Amniotic stem cell (primary cell): ENCODE measurements around the gene VIPR2.
"Not testable (repeated sequence)": the region's sequence is repeated elsewhere in the genome, so short reads cannot be mapped to it uniquely, and the experiment has no call there.

Experiments
- DNase-seq: peaks from one replicate; lab custom pipeline; 2025; lab: John Stamatoyannopoulos, UW

The VIPR2 gene

DNA sequence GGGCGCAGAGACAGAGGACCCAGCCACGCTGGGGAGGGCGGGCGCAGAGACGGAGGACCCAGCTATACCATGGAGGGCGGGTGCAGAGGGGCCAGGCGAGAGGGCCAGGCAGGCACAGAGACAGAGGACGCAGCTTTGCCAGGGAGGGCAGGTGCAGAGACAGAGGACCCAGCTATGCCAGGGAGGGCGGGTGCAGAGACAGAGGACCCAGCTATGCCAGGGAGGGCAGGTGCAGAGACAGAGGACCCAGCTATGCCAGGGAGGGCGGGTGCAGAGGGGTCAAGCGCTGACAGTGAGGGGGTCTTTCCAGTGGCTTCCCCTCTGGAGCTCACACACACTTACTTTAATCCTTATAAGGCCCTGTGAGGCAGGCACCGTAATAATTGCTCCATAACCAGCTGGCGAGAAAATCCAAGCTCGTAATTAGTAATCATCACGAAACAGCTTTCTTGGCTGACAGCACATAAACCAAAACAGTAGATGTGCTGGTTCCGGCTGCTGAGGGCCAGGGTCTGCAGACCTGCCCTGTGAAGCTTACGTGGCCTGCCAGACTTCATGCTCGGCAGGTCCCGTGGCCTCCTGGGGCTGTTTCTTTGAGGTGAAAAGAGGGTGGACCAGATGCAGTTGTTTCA, 137.2 kb downstream of the VIPR2 start:
- DNase-seq = no peak

DNA sequence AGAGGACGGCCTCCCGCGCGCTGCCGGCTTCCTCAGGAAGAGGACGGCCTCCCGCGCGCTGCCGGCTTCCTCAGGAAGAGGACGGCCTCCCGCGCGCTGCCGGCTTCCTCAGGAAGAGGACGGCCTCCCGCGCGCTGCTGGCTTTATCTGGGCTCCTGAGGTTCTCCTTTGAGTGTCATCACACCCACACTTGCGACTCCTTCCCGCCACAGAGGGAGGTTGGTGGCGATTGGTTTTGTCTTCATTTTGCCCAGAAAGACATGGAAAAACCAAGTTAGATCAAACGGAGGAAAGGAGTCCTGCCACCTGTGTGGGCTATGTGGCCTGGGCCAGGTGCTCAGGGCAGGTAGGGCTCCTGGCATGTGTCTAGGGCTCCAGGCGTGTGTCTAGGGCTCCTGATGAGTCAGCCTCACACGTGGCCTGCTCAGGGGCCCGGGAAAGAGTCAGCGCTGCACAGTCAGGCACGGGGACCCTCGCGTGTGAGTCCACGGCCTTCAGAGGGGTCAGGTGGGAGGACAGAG, 138.0 kb downstream of the VIPR2 start:
- DNase-seq = no peak

DNA sequence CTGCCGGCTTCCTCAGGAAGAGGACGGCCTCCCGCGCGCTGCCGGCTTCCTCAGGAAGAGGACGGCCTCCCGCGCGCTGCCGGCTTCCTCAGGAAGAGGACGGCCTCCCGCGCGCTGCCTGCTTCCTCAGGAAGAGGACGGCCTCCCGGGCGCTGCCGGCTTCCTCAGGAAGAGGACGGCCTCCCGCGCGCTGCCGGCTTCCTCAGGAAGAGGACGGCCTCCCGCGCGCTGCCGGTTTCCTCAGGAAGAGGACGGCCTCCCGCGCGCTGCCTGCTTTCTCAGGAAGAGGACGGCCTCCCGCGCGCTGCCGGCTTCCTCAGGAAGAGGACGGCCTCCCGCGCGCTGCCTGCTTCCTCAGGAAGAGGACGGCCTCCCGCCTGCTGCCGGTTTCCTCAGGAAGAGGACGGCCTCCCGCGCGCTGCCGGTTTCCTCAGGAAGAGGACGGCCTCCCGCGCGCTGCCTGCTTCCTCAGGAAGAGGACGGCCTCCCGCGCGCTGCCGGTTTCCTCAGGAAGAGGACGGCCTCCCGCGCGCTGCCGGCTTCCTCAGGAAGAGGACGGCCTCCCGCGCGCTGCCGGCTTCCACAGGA, 138.6 kb downstream of the VIPR2 start:
- not testable (repeated sequence) for DNase-seq

DNA sequence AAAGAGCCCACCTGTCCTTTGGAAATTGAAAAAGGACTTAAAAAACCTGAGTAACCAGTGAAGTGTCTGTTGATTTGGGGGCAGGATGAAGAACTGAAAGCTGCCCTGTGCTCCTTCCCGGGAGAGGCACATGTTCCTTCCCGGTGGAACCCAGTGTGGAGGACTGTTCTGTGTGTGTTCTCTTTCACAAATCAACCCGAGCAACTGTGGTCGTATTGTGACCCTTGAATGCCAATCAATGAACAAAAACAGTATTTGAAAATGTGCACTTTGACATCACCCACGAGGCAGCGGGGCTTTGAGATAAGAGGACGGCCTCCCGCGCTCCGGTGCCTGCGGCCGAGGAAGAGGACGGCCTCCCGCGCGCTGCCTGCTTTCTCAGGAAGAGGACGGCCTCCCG, 139.0 kb downstream of the VIPR2 start:
- DNase-seq = no peak

DNA sequence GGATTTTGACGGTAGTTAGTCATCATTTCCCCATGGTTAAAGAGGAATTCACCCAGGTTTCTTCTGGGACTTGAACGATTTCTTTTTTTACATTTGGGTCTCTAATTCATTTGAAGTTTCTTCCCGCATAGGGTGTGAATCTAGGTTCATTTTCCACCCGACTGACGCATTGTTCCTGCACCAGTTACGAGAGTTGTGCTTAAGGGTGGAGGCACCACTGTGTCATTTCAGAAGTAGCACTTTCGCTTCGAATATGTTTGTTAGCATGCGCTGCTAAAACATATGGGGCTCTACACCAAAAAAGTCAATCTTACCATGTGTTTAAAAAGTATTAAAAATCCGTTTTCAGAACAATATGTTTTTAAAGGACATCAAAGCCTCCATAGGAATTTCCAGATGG, 140.3 kb downstream of the VIPR2 start:
- DNase-seq = no peak

DNA sequence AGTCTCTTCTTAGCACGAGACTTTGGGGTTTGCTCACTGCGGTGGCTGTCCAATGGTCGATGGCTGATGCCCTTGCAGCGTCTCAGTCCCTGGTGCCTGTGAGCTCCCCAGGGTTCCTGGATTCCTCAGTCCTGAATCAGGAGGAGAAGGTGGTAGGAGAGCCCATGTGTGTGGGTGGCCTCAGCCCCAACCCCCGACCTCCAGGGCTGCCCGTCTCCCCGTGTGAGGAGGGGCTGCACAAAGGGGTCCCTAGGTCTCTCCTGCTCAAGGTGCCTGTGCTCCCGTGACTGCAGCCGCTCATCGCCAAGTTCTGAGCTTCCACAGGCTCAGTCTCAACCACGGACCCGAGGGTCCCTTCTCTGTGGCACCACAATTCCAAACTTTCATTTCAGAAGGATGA, 142.9 kb downstream of the VIPR2 start:
- no peak for DNase-seq

DNA sequence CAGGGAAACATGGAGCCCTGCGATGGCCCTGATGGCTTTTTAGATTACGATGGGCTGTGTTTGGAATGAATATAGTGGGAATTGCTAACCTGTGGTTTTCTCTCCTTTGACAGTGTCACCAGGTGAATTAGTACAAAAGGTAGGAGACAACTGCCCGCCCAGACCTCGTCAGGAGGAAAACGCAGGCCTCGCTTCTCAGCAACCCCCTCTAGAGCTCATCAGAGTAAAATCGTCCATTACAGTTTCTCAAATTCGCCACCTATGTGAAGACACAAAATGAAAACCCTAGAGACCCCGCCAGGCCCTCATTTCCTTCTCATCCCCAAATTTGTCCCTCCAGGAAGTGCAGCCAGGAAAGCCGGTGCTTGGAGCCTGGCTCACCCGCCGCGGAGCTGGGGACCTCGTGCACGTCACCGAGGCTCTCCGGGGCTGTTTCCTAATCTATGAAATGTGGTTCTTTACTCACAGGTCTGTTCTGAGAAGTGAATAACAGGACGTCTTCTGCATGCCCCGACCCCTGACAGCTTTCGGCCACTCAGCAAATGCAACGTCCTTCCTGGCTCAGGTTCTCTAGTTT, 143.7 kb downstream of the VIPR2 start:
- DNase-seq = no peak

DNA sequence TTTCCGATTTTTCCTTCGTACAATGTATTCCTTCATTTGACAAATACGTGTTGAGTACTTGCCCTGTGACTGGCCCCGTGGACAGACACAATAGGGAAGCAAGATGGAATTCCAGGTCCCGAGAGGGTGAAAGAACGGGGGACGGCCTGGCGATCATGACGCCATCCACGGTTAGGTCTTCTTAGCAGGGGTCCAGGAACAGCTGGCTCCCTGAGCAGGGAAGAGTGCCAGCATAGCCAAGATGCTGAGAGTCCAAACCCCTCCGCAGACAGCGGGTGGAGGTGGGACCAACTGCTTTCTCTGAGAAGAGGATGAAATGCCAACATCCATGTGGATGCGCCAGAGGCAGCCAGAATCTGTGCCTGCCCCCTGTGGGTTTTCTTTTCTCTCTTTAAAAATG, 144.6 kb downstream of the VIPR2 start:
- no peak for DNase-seq

DNA sequence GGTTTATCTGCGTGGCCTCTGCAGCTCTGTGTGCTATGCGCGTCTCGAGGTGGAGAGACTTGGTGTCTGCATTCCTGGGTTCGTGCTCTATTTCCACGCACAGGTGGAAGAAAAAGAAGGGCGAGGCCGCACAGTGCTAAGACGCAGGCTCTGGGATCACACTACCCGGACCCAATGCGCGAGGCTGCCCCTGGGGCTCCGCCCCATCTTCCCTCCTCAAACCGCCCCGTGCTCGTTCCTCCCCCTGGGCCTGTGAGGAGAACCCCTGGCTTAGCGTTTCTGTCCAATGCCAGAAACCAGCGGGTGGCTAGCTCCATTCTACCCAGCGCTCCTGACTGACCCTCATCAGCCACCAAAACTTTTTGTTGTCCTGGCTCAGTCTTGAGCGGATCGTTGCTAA, 145.2 kb downstream of the VIPR2 start:
- DNase-seq = no peak

DNA sequence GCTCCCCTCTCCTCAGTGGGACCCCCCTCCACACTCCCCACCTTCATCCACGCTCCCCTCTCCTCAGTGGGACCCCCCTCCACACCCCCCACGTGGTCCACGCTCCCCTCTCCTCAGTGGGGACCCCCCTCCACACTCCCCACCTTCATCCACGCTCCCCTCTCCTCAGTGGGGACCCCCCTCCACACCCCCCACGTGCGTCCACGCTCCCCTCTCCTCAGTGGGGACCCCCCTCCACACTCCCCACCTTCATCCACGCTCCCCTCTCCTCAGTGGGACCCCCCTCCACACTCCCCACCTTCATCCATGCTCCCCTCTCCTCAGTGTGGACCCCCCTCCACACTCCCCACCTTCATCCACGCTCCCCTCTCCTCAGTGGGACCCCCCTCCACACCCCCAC, 146.4 kb downstream of the VIPR2 start:
- not testable (repeated sequence) for DNase-seq

DNA sequence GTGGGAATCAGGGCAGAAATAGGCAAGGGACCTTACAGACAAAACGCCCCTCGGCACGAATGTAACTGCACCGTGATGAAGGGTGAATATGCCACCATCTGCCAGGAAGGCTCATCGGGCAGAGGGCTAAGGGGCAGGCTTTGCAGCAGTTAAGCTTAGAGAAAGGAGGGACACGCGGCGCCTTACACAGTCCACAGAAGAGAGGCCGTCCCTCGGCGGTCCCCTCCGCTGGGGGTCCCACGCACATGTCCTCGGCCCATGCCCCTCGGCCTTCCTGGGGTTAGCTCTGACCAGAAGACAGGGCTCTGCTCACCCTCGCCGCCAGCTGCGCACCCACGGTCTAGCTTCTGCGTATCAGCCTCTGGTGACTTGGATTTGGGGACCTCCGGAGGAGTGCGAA, 147.2 kb downstream of the VIPR2 start:
- no peak for DNase-seq

DNA sequence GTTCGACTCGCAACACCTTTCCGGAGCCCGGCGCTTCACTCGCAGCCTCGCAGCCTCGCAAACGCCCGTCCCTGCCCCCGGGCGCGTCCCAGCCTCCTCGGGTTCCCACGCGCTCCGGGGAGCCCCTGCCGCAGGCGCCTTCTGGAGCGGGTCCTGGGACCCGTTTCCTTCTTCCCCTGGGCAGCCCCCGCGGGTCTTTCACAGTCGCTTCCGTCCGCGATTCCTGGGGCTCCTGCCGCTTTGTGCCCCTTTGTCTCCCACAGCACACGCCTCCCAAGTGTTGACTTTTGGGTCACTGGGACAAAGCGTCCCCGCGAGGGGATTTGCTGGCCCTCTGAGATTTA, 147.6 kb downstream of the VIPR2 start:
- DNase-seq = no peak

DNA sequence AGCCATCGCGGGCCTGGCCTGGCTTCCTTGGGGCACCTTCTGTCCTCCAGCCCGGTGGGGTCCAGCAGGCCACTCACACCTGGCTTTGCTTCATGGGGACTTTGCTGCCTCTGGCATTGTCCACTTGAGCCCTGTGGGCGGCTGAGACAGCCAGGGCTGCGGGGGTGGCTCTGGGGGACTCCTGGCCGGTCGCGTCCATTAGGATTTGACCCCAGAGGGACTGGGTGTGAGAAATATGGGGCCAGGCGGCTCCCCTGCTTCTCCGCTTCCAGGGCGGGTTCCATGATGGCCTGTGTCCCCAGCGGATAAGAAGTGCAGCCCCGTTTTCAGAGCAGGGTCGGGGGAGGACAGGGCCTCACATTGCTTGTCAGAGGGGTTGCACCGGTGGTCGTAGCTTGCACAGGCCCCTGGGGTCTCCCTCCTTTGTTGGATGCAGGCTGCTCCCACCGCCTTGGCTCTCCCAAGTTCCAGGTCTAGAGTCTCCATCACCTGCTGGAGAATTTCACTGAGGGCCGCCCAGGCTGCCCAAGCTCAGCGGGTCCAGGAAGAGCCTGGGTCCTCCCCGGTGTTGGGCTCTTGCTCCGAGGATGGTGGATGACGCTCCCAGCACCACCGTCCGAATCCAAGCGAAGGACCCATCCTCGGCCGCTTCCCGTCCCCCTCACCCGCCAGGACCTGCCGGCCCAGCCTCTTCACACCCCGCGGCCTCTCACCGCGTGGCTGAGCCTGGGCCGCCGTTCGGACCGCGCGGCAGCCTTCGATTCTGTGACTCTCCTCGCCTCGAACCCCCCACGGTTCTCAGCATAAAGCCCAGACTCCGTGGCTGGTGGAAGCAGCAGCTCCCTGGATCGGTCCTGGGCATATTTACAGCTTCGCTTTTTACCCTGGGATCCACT, 148.2 kb downstream of the VIPR2 start:
- no peak for DNase-seq

DNA sequence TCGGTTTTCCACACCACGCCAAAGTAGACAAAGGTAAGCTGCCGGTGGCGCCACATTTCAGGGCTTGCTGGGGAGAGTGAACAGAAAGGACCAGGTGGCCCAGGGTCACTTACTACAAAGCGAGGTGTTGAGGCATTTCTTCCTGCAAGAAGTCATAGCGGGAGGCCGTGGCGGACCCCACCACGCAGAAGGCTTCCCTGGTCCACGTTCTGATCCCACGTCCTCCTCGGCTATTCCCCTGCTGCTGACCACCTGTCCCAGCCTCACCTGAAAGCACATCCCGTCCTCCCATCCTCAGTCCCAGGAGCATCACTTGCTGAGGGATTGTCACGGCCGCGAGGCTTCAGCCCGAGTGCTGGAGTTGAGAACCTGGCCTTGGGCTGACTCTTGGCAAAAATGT, 149.2 kb downstream of the VIPR2 start:
- no peak for DNase-seq

DNA sequence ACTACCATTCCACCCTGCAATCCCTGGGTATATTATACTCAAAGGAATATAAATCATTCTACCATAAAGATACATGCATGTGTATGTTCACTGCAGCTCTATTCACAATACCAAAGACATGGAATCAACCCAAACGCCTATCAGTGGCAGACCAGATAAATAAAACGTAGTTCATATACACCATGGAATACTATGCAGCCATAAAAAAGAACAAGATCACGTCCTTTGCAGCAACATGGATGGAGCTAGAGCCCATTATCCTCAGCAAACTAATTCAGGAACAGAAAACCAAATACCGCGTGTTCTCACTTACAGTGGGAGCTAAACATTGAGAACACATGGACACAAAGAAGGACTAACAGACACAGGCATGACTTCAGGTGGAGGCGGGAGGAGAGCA, 150.0 kb downstream of the VIPR2 start:
- no peak for DNase-seq

DNA sequence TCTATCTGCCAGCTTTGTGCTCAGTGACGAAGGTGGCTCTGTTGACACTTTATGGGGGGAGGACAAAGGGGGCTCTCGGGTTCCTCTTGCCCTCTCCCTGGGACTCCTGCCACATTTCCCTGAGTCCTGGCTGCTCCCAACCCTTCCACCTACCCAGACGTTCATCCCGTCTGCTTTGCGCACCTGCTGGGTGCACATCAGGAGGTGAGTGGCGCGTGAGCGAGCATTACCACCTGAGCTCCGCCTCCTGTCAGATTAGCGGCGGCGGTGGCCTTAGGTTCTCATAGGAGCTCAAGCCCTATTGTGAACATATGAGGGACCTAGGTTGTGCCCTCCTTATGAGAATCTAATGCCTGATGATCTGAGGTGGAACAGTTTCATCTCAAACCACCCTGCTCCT, 151.1 kb downstream of the VIPR2 start:
- no peak for DNase-seq

DNA sequence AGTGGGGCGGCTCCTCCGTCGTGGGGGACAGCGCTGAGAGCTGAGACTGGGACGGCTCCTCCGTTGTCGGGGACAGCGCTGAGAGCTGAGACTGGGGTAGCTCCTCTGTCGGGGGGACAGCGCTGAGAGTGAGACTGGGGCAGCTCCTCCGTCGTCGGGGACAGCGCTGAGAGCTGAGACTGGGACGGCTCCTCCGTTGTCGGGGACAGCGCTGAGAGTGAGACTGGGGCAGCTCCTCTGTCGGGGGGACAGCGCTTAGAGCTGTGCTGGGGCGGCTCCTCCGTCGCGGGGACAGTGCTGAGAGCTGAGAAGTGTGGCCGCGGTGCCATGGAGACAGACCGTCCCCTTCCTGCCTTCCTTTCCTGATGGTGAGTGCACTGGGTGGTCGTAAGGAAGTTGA, 151.9 kb downstream of the VIPR2 start:
- DNase-seq = no peak

DNA sequence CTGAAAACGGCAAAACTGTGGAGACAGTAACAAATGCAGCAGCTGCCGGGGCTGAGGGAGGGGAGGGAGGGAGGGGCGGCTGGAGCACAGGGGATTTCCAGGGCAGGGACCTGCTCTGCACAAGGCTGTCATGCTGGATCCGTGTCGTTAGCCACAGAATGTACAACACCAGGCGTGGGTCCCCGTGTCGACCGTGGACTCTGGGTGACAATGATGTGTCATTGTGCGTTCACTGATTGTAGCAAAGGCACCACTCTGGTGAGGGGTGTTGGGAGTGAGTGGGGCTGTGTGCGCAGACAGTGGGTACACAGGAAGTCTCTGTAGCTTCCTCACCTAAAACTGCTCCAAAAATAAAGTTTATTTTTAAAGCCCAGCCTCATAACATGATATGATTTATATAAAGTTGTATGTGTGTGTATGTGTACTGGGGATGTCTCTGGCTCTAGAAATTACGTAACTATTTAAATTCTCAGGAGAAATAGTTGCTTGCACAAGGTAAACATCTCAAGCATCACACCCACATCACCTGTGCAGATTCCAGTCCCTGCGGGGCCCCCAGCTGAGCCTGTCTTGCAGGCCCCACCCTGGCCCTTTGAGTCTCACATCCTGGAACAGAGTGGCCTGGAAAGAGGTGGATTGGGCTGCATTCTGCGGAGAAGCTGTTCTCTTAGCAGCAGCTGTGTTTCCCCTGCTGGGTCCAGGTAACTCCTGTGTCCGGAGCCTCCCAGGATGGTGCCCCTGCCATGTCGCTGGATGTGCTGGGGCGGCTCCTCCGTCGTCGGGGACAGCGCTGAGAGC, 152.6 kb downstream of the VIPR2 start:
- no peak for DNase-seq

DNA sequence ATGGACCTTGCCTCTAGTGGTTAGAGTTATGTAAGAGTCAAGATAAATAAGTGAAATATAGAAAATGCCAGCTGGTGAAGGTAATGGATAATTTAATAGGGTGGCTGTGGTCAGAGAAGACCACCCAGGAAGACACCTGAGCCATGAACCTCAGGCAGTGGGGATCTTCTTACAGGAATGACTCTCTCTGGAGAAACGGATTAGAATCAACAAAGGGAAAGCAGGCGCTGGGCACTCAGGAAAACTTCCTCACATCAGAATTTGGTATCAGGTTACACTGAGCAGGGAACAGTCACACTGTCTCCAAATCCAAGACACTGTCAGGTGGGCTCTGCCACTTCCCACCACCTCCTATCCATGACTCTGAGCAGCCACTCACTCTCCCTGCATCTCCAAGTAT, 155.7 kb downstream of the VIPR2 start:
- DNase-seq = no peak

DNA sequence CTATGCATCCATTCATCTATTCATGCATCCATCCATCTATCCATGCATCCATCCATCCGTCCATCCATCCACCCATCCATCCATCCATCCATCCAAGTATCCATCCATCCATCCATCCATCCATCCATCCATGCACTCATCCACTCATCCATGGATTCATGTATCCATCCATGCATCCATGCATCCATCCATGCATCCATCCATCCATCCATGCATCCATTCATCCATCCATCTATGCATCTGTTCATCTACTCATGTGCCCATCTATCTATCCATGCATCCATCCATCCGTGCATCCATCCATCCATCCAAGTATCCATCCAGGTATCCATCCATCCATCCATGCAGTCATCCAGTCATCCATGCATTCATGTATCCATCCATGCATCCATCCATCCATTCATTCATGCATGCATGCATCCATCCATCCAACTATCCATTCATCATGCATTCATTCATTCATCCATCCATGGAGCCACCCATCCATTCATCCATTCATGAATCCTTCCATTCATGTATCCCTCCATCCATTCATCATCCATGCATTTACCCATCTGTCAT, 156.3 kb downstream of the VIPR2 start:
- DNase-seq = no peak

DNA sequence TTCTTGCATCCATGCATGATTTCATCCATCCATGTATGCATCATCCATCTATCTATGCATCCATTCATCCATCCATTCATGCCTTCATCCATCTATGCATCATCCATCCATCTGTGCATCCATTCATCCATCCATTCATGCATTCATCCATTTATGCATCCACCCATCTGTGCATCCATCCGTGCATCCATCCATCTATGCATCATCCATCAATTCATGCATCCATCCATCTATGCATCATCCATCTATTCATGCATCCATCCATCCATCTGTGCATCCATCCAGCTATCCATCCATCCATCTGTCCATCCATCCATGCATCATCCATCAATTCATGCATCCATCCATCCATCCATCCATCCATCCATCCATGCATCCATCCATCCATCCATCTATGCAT, 157.0 kb downstream of the VIPR2 start:
- no peak for DNase-seq

DNA sequence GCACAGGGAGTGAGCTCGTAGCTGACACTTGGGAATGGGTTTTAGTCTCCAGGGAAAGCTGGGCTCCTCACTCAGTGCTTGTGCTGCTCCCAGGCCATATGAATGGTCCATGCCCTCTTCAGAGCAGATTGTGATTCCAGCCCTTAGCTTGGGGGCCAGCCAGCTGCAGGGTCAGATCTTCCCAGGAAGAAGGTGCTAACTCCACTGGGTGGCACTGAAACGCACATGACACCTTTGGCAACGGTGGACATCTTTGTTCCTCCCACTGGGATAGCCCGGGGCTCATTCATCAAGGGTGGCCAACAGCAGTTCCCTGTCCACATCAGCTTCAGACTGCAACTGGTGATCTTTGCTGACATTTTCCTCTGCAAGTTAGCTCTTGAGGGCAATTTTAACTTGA, 159.1 kb downstream of the VIPR2 start:
- DNase-seq = no peak
